Small intestine (tissue), 7 donors: ENCODE data around the gene KLHL29. TPM values are rescaled to one million over a fixed set of nuclear protein-coding genes. Genes with fewer than 3 reads are reported as not detected.

Experiments used
- DNase-seq, 2 donors: peaks; one replicate each; pipeline versions ENCODE4 v3.0.0 to v3.0.0-alpha.2; 2013
- FAIRE-seq: peaks from 2 replicates; lab custom pipeline; 2012; peaks lifted over from hg19 to GRCh38; lab: Jason Lieb, UNC
- H3K27ac ChIP-seq, 3 donors: one replicate each; pipeline ENCODE4 v1.5.1; 2013; ENCODE audit warnings: low read length in 2 of 3, mild to moderate bottlenecking in 2 of 3, control low read depth in 1 of 3, inconsistent platforms in 1 of 3, low read depth in 1 of 3, moderate library complexity in 1 of 3
- H3K27me3 ChIP-seq, 3 donors: one replicate each; pipeline ENCODE4 v1.6.1; 2013; ENCODE audit warnings: low read length in 3 of 3, inconsistent platforms in 1 of 3; ENCODE audit not compliant: control insufficient read depth in 3 of 3, insufficient read depth in 3 of 3
- H3K36me3 ChIP-seq, 3 donors: one replicate each; pipeline ENCODE4 v1.6.1; 2013; ENCODE audit warnings: low read length in 3 of 3, inconsistent platforms in 1 of 3, low read depth in 1 of 3, mild to moderate bottlenecking in 1 of 3, moderate library complexity in 1 of 3; ENCODE audit not compliant: control insufficient read depth in 3 of 3, insufficient read depth in 2 of 3
- H3K4me1 ChIP-seq, 3 donors: one replicate each; pipeline ENCODE4 v1.6.1; 2013; ENCODE audit warnings: low read length in 2 of 3, inconsistent platforms in 1 of 3, low read depth in 1 of 3, mild to moderate bottlenecking in 1 of 3, moderate library complexity in 1 of 3; ENCODE audit not compliant: control insufficient read depth in 3 of 3, insufficient read depth in 2 of 3
- H3K4me3 ChIP-seq, 3 donors: one replicate each; pipeline ENCODE4 v1.5.1; 2013; ENCODE audit warnings: low read length in 3 of 3, control low read depth in 1 of 3, inconsistent platforms in 1 of 3, low read depth in 1 of 3, mild to moderate bottlenecking in 1 of 3, moderate library complexity in 1 of 3
- H3K9me3 ChIP-seq, 2 donors: one replicate each; pipeline ENCODE4 v1.6.1; 2013; ENCODE audit warnings: low read depth in 1 of 2, low read length in 1 of 2; ENCODE audit not compliant: control insufficient read depth in 2 of 2, insufficient read depth in 1 of 2
- WGBS, 3 donors: extraction: QIAGEN DNeasy Blood & Tissue Kit; methylation state at CpG; one replicate each; pipeline ENCODE4 v1.1.7; 2013; 5-methylcytosine and 5-hydroxymethylcytosine counted together
- polyA plus RNA-seq, 4 donors: library from polyadenylated mRNA; stranded (reverse) in 3 of 4; unstranded in 1 of 4; fragments of 200-250 nt in 3 of 4; fragments of 120-200 nt in 1 of 4; gene quantifications; one replicate each; pipeline versions ENCODE4 v1.2.1 to v1.2.3, GENCODE V29; 2013
- donor health status: healthy with polysubstance abuse.
- donor health status: control.
- donor health status: control.
- donor health status: Bipolar disorder and iron deficiency.
- donor health status: healthy.

Gene KLHL29
- polyA plus RNA-seq, 4 donors, result 0.22 to 2.7 (median 1.4) TPM

GRCh38 chr2:23489471-23490322 lies 104.7 kb downstream of the KLHL29 start:
- no peak overlapping the region for H3K27ac ChIP-seq
- no peaks in the 10 kb centered on the region for H3K9me3 ChIP-seq
- peaks cover 0 to 6% (median 0%) of the 10 kb centered on the region in 3 donors for H3K36me3 ChIP-seq
- no peak overlapping the region for H3K4me3 ChIP-seq
- peaks cover 0 to 2% (median 0%) of the 10 kb centered on the region in 3 donors for H3K27me3 ChIP-seq
- 76 to 82% (median 79%) methylated on average over 19 of the region's 19 CpGs for WGBS, 3 donors
- FAIRE-seq (no peak), DNase-seq (no peak)
- no peaks in the 10 kb centered on the region for H3K4me1 ChIP-seq

DNA sequence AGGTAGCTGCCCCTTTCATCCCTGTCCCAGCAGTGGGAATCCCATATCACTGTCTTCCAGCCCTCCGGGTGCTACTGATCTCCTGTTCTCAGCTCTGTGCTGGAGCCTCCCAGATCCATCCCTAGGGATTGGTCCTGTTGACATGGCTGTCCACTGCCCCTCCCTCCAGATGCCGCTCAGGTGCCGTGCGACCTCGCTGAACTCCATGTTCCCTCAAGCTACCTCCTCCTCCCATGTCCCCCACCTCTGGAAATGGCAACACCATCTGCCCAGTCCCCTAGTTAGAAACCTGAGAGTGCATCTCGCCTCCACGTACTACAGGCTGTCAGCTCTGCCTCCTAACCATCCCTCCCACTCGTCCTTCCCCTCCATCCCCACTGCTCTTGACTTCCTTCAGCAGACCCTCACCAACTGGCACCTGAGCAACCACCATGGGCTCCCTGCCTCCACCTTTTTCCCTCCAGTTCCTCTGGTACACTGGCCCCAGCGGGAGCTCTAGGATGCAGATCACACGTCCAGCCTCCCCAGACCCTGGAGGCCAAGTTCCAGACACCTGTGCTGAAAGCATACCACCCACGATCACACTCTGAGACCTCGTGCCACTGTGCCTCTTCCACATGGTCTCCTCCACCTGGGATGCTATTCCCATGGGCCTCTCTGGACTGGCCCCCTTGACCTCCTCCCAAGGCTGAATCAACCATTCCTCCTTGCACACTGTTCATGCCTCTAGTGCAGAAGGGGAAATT lies 106.8 kb downstream of the KLHL29 start:
- no peaks in the 10 kb centered on the region for H3K4me1 ChIP-seq
- no peaks in the 10 kb centered on the region for H3K27me3 ChIP-seq
- H3K36me3 ChIP-seq, result peaks cover 0 to 6% (median 0%) of the 10 kb centered on the region in 3 donors
- H3K9me3 ChIP-seq, result no peaks in the 10 kb centered on the region
- no peak overlapping the region for H3K27ac ChIP-seq
- H3K4me3 ChIP-seq, result no peak overlapping the region
- no peak for FAIRE-seq
- WGBS, 3 donors, result 84 to 93% (median 89%) methylated on average over 11 to 12 of the region's 12 CpGs
- no peak for DNase-seq

DNA sequence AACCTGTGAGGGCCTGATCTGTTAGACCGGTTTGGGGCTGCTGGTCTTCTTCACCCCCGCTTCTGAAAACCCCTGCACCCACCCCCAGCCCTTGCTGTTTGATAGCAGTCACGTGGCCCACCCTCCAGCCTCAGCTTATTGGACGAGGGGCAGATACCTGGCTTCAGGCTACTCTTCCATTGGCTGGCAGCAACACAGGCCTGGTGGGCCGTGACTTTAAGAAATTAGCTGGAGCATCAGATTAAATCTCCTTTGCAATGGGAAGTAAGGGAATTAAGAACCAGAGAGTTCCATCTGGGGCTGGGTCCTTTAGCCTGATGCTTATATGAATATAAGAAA lies 107.3 kb downstream of the KLHL29 start:
- H3K4me3 ChIP-seq, result no peak overlapping the region
- WGBS, 3 donors, result 64 to 86% (median 65%) methylated on average over 5 of the region's 5 CpGs
- H3K4me1 ChIP-seq, result no peaks in the 10 kb centered on the region
- DNase-seq (no peak), FAIRE-seq (no peak)
- peaks cover 0 to 6% (median 0%) of the 10 kb centered on the region in 3 donors for H3K36me3 ChIP-seq
- no peaks in the 10 kb centered on the region for H3K9me3 ChIP-seq
- H3K27ac ChIP-seq, result no peak overlapping the region
- no peaks in the 10 kb centered on the region for H3K27me3 ChIP-seq

GRCh38 chr2:23492921-23493320 lies 107.9 kb downstream of the KLHL29 start:
- FAIRE-seq, result no peak

GRCh38 chr2:23493846-23494245 lies 108.9 kb downstream of the KLHL29 start:
- H3K27ac ChIP-seq, result no peak overlapping the region
- 79 to 87% (median 81%) methylated on average over 4 of the region's 4 CpGs for WGBS, 3 donors
- H3K4me1 ChIP-seq, result no peaks in the 10 kb centered on the region
- no peaks in the 10 kb centered on the region for H3K27me3 ChIP-seq
- FAIRE-seq, result no peak
- no peak for DNase-seq
- H3K9me3 ChIP-seq, result no peaks in the 10 kb centered on the region
- peaks cover 0 to 6% (median 0%) of the 10 kb centered on the region in 3 donors for H3K36me3 ChIP-seq
- H3K4me3 ChIP-seq, result no peak overlapping the region

More at GRCh38 chr2:23492921-23493320, 107.9 kb downstream of the KLHL29 start:
- 65 to 81% (median 77%) methylated on average over 7 of the region's 7 CpGs for WGBS, 3 donors
- Histone ChIP-seq H3K27me3 (no peaks in the 10 kb centered on the region), H3K27ac (no peak overlapping the region), H3K4me3 (no peak overlapping the region), H3K36me3 (peaks cover 0 to 6% (median 0%) of the 10 kb centered on the region in 3 donors), H3K9me3 (no peaks in the 10 kb centered on the region), H3K4me1 (no peaks in the 10 kb centered on the region)
- no peak for DNase-seq

DNA sequence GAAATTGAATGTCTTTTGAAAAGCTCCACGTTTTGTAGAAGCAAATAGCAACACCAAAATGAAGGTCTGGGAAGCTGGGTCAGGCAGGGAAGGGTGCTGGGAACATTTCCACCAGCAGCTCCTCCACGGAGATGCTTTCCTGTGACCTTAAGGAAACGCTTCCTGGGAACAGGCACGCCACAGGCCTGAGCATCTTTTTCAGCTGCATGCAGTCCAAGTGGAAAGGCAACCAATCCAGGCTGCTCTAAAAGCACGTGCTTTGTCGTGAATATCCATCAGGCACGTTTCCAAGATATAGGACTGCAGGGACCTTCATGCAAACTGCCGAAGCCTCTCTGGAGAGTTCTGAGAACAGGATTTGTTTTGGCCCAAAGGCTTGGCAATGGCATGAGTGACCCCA lies 109.3 kb downstream of the KLHL29 start:
- H3K9me3 ChIP-seq, result no peaks in the 10 kb centered on the region
- WGBS, 3 donors, result 68 to 69% (median 69%) methylated on average over 8 of the region's 8 CpGs
- no peaks in the 10 kb centered on the region for H3K27me3 ChIP-seq
- DNase-seq, result no peak
- no peak for FAIRE-seq
- no peak overlapping the region for H3K27ac ChIP-seq
- H3K4me3 ChIP-seq, result no peak overlapping the region
- no peaks in the 10 kb centered on the region for H3K4me1 ChIP-seq
- H3K36me3 ChIP-seq, result peaks cover 0 to 8% (median 0%) of the 10 kb centered on the region in 3 donors

DNA sequence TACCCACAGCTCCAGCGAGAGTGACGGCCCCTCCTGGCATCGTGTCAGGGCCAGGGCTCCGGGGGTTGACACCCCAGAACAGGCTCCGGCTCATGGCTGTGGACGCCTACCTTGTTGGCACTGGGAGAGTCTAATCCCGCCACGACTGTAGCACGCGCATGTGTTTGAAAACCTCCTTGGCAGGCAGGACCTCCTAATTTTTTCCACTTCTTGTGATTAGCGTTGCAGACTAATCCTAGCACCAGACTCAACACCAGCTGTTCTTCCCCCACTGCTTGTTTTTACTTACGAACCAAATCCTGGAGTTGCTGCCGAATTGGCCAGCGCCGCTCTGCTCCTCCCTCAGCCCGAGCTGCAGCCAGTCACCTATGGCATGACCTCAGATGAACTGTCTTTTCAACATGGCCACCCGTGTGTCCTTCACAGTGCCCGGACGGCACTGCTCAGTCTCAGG lies 110.7 kb downstream of the KLHL29 start:
- H3K27ac ChIP-seq, result no peak overlapping the region
- 70 to 80% (median 77%) methylated on average over 19 of the region's 19 CpGs for WGBS, 3 donors

DNA sequence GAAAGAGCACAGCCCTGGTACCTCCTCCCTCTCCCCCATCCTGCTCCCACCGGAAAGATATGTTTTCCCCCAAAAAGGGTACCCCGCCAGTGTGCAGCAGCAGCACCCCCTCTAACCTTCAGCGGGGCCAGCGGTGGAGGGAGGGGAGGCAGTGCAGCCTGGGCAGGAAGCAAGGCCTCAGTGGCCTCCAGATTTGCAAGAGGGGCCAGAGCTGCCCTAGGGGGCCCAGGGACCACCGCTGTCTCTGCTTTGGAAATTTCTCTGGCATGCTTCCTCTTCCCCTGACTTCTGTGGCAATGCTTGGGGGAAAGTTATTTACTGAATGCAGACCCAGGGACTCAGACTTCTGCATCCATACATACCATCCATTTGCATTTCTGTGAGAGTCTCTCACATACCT lies 111.5 kb downstream of the KLHL29 start:
- 82 to 92% (median 84%) methylated on average over 5 of the region's 5 CpGs for WGBS, 3 donors

More for the DNA sequence above, 110.7 kb downstream of the KLHL29 start:
- Histone ChIP-seq H3K4me3 (no peak overlapping the region), H3K4me1 (no peaks in the 10 kb centered on the region), H3K36me3 (peaks cover 0 to 8% (median 0%) of the 10 kb centered on the region in 3 donors), H3K9me3 (no peaks in the 10 kb centered on the region), H3K27me3 (no peaks in the 10 kb centered on the region)
- DNase-seq, result no peak
- FAIRE-seq, result no peak

More for the DNA sequence above, 111.5 kb downstream of the KLHL29 start:
- Histone ChIP-seq H3K27ac (no peak overlapping the region), H3K9me3 (no peaks in the 10 kb centered on the region), H3K36me3 (peaks cover 0 to 8% (median 0%) of the 10 kb centered on the region in 3 donors), H3K27me3 (no peaks in the 10 kb centered on the region), H3K4me3 (no peak overlapping the region), H3K4me1 (no peaks in the 10 kb centered on the region)
- DNase-seq, result no peak
- no peak for FAIRE-seq
